Right renal pelvis (tissue), 4 donors: ENCODE results near the gene GABRR2. TPM values are rescaled to one million over a fixed set of nuclear protein-coding genes. Genes with fewer than 3 reads are reported as not detected.

Experiments
- DNase-seq, 4 donors: peaks; one replicate each; pipeline ENCODE4 v3.0.0-alpha.2; 2013; ENCODE audit warnings: low read depth in 4 of 4, low spot score in 3 of 4, missing footprints in 1 of 4
- polyA plus RNA-seq, 4 donors: library from polyadenylated mRNA; unstranded; fragments of 120-200 nt; gene quantifications; one replicate each; pipeline ENCODE4 v1.2.1, GENCODE V29; 2013; ENCODE audit not compliant: insufficient read length in 4 of 4

GABRR2 gene
- polyA plus RNA-seq, 4 donors, result 1.1 to 2.3 (median 1.4) TPM

DNA sequence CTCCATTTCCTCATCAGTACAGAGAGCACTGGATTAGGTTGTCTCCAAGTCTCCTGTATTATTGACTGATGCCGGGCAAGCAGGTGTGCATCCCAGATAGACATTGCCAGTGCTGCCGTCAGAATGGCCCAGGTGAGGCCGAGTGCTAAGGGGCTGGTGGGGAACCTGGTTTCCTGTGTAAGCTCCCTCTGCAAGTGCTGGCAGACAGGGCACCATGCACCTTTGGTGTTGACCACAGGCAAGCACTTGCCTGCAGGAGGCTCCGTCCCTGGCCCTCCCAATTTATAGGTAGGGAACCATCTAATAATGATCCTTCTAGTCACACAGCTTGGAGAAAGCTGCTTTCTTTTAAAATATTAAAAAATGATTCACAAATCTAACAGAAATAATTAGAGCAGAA lies 98.7 kb downstream of the GABRR2 start:
- DNase-seq, result no peak

DNA sequence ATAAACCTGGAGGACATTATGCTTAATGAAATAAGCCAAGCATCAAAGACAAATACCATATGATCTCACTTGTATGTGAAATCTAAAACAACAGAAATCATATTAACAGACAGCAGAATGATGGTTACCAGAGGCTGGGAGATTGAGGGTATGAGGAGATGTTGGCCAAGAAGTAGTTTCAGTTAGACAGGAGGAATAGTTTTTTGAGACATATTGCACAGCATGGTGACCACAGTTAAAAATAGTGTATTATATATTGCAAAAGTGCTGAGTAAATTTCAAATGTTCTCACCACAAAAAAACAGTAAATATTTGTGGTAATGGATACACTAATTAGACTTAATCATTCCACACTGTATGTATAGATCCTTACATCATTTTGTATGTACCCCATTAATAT lies 99.7 kb downstream of the GABRR2 start:
- DNase-seq, result no peak

DNA sequence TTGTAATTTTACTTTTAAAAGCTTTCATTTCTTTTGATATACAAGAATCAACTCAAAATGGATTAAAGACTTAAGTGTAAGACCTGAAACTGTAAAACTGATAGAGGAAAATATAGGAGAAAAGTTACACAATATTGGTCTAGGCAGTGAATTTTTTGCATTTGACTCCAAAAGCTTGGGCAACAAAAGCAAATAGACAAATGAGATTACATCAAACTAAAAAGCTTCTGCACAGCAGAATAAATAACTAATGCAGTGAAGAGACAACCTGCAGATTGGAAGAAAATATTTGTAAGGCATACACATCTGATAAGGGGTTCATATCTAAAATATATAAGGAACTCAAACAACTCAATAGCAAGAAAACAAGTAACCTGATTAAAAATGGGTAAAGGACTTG lies 100.9 kb downstream of the GABRR2 start:
- DNase-seq, result no peak

DNA sequence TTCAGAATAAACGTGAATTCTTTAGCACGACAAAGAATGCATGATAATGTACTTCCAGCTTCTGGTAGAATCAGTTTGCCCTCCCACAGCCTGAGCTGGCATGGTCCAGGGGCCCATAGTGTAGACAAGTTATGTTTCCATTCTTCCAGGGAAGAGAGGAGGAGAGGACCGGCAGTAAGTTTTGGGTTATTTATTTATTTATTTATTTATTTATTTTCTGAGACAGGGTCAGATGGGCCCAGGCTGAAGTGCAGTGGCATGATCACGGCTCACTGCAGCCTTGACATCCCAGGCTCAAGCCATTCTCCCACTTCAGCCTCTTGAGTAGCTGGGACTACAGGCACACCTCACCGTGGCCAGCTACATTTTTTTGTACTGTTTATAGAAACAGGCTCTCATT lies 102.6 kb downstream of the GABRR2 start:
- no peak for DNase-seq

DNA sequence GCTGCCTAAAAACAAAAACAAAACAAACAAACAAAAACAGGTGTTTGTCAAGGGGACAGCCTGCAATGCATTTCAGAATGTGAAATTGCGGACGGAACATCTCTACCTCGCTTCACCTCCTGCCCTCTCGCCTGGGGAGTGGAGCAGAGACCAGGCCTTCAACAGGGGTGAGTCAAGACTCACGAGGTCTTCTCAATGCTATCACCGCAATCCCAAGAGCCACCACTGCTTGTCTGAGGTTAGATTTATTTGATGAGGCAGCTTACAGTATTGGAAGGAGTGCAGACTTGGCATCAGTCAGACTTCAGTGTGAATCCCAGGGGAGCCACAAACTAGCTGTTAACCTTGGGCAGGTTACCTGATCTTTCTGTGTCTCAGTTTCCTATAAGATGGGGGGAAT lies 105.6 kb downstream of the GABRR2 start:
- no peak for DNase-seq

- no peak for DNase-seq
Measured at GRCh38 chr6:89208551-89208950, 106.5 kb downstream of the GABRR2 start.

Other genes starting within 250 kb of the GABRR2 start
- gene PNRC1, start 234.5 kb downstream of the GABRR2 start, polyA plus RNA-seq, result 100 to 1,000 TPM; 111 to 155 (median 133) TPM
- 10 to 100 TPM; 13.8 to 18.6 (median 15.4) TPM for gene SRSF12, start 197.2 kb downstream of the GABRR2 start, polyA plus RNA-seq
- 10 to 100 TPM; 36.6 to 43.3 (median 39.3) TPM for gene PM20D2, start 169.2 kb downstream of the GABRR2 start, polyA plus RNA-seq
- gene GABRR1, start 97.9 kb downstream of the GABRR2 start, polyA plus RNA-seq, result 1 to 10 TPM; 1.3 to 2.9 (median 2.4) TPM
- 10 to 100 TPM; 54.8 to 69.7 (median 67.4) TPM for gene UBE2J1, start 37.4 kb upstream of the GABRR2 start, polyA plus RNA-seq
- gene RRAGD, start 97.0 kb upstream of the GABRR2 start, polyA plus RNA-seq, result 10 to 100 TPM; 30.8 to 43.0 (median 36.1) TPM
- gene ANKRD6, start 117.9 kb upstream of the GABRR2 start, polyA plus RNA-seq, result 10 to 100 TPM; 20.0 to 27.6 (median 24.1) TPM